ENCODE data around the gene YY1.

YY1 gene

GRCh38 chr14:100238419-100239210 lies at the start of gene YY1:
Gene YY1, plus strand, starts transcription at chr14:100239144. Its CDS starts 101 bp downstream, at chr14:100239245.
- TF ChIP-seq CTCF (IDR thresholded peaks at IDR 0.05): no peak
- TF ChIP-seq ZFX (IDR thresholded peaks at IDR 0.05; ENCODE audit: borderline replicate concordance): no peak
- H3K27ac ChIP-seq: peak within 1 kb of the TSS; percentile 98

DNA sequence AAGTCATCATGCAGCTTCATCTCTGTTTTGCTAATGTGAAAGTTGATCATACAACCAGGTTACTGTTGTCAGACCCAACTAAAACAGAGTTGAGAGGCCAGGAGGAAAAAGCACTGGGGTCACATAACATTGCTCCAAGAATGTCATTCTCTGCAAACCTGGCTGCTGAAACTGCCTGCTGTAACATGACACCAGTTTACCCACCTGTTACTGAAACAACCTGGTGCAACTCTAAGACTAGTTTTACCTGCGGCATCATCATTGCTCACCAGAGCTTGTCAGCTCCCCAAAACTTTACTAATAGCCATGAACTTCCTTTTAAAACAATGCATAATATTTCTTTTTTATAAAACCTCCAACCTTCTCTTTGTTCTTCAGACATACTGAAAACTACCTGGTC lies 48.8 kb upstream of the YY1 start:
- no peak overlapping the region for H3K27ac ChIP-seq

DNA sequence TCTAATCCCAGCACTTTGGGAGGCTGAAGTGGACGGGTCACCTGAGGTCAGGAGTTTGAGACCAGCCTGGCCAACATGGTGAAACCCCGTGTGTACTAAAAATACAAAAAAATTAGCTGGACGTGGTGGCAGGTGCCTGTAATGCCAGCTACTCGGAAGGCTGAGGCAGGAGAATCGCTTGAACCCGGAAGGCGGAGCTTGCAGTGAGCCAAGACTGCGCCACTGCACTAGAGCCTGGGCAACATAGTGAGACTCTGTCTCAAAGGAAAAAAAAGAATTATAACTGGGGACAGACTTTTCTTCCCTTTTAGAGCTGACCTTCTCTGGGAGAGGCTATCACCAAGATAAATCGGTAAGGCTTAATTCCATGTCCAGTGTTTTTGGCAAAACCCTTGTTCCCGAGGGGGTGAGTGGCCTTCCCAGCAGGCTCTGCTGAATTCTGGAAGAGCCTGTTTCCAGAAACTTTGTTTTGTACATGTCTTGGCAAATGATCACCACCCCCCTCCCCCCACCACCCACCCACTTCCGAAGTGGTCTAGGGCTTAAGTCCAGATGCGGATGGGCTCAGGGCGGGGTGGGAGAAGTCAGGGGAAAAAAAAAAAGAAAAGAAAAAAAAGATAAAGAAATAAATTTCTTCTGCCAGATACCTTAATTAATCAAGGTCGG lies 47.2 kb upstream of the YY1 start:
- TF ChIP-seq ZFX (IDR thresholded peaks at IDR 0.05; ENCODE audit: borderline replicate concordance) (no peak), CTCF (IDR thresholded peaks at IDR 0.05) (no peak)
- H3K27ac ChIP-seq: peak overlapping the region; percentile 67; the same call in 1 of the 2 replicates

More for the DNA sequence above, 48.8 kb upstream of the YY1 start:
- TF ChIP-seq ZFX (IDR thresholded peaks at IDR 0.05; ENCODE audit: borderline replicate concordance) (no peak), CTCF (IDR thresholded peaks at IDR 0.05) (no peak)

DNA sequence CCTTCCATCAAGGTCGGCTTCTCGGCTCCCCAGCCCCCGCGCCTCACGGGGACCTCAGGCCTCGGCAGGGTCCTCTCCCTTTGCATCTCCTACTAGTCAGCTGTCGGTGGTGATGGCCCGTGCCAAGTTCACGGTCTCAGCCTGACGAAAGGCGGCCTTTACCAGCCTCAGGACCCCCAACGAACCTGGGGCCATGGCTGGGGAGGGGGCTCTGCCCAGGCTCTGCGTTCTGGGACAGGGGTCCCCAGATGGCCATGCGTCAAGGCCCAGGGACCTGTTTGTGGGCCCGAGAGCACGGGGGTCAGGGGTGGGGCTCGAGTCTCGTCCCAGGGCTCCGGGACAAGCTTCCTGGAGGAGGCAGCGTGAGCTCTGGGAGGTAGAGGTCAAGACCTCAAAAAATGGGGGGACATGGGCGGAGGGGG lies 46.7 kb upstream of the YY1 start:
- H3K27ac ChIP-seq: peak overlapping the region; percentile 67
- TF ChIP-seq CTCF (IDR thresholded peaks at IDR 0.05): no peak
- no peak for TF ChIP-seq ZFX (IDR thresholded peaks at IDR 0.05; ENCODE audit: borderline replicate concordance)

- TF ChIP-seq ZFX (IDR thresholded peaks at IDR 0.05; ENCODE audit: borderline replicate concordance) (no peak), CTCF (IDR thresholded peaks at IDR 0.05) (peak; percentile 92)
- H3K27ac ChIP-seq: peak overlapping the region; percentile 67
Measured at GRCh38 chr14:100192672-100193416, 46.1 kb upstream of the YY1 start.

GRCh38 chr14:100193417-100194357 lies 45.3 kb upstream of the YY1 start:
- peak overlapping the region; percentile 67 for H3K27ac ChIP-seq
- TF ChIP-seq CTCF (IDR thresholded peaks at IDR 0.05) (peak; percentile 40; the same call in 1 of the 2 replicates), ZFX (IDR thresholded peaks at IDR 0.05; ENCODE audit: borderline replicate concordance) (no peak)
